ENCODE data around the gene BUB1B.

The BUB1B gene

DNA sequence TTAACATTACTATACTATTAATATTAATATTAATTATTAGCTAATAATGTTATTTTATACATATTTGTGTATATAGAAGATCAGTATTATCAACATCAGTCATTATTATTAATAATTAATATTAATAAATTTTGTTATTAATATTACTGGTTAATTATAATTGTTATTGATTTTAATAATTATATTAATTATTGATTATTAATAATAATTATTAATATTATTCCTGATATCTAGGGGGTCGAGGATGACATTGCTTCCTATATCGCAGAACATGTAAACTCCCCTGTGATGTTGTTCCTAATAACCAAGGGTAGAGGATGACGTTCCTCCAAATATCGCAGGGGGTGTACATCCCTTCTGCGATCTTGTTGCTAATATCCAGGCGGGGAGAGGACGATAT is 34.9 kb upstream of the BUB1B start:
- H3K27ac ChIP-seq (ENCODE audit: low read depth, low read length): no peak overlapping the region
- H3K4me2 ChIP-seq (ENCODE audit: low read length): no peak overlapping the region
- no peaks in the 10 kb centered on the region for H3K9me3 ChIP-seq (ENCODE audit: control insufficient read depth, insufficient read depth, low read length)
- no peaks in the 10 kb centered on the region for H3K79me2 ChIP-seq (ENCODE audit: control insufficient read depth, low read length)
- no peak overlapping the region for H3K4me3 ChIP-seq (ENCODE audit: low read length)
- no peak for TF ChIP-seq EZH2phosphoT487 (IDR thresholded peaks at IDR 0.05; ENCODE audit: borderline replicate concordance, low read length)
- TF ChIP-seq, protein P1, sequence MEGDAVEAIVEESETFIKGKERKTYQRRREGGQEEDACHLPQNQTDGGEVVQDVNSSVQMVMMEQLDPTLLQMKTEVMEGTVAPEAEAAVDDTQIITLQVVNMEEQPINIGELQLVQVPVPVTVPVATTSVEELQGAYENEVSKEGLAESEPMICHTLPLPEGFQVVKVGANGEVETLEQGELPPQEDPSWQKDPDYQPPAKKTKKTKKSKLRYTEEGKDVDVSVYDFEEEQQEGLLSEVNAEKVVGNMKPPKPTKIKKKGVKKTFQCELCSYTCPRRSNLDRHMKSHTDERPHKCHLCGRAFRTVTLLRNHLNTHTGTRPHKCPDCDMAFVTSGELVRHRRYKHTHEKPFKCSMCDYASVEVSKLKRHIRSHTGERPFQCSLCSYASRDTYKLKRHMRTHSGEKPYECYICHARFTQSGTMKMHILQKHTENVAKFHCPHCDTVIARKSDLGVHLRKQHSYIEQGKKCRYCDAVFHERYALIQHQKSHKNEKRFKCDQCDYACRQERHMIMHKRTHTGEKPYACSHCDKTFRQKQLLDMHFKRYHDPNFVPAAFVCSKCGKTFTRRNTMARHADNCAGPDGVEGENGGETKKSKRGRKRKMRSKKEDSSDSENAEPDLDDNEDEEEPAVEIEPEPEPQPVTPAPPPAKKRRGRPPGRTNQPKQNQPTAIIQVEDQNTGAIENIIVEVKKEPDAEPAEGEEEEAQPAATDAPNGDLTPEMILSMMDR (IDR thresholded peaks at IDR 0.05; ENCODE audit: low read depth, low read length, poor library complexity, severe bottlenecking): no peak
- H3K4me1 ChIP-seq (ENCODE audit: control insufficient read depth, low read length): peaks cover 14% of the 10 kb centered on the region
- H3K36me3 ChIP-seq (ENCODE audit: control insufficient read depth, low read length): no peaks in the 10 kb centered on the region
- no peaks in the 10 kb centered on the region for H3K9me2 ChIP-seq (replicated peaks; ENCODE audit: control insufficient read depth, low read length)
- no peaks in the 10 kb centered on the region for H3F3A ChIP-seq (ENCODE audit: control insufficient read depth, insufficient read depth)
- no peaks in the 10 kb centered on the region for H4K20me1 ChIP-seq (ENCODE audit: control insufficient read depth, insufficient read depth, low read depth, low read length)
- no peaks in the 10 kb centered on the region for H3K27me3 ChIP-seq (ENCODE audit: control insufficient read depth, low read length)

DNA sequence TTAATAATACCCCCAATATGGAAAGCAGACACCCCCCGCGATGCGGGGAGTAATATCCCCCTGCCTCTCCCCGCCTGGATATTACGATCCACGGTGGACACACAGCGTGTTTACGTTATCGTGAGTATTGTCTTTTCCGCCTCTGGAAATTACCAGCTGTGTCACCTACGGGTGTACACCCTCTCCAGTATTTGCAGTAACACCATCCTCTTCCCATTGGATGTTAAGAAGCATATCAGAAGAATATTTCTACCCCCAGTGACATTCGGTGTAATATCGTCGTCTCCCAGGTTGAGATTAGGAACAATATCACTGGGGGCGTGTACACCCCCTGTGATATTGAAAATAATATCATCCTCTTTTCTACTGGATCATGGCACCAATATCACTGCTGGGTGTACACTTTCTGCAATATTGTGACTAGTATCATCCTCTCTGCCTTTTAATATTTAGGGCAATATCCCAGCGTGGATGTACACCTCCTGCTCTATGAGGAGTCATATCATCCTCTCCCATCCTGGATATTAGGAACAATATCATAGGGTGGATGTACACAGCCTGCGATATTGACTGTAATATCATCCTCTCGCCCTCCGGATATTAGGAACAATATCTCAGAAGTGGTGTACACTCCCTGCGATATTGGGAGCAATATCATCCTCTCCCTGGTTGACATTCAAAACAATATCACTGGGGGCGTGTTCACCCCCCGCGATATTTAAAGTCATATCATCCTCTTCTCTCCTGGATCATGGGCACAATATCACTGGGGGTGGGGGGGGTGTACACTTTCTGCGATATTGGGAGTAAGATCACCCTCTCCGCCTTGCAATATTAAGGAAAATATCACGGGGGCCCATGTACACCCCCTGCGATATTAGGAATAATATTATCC is 31.9 kb upstream of the BUB1B start:
- H3K9me3 ChIP-seq (ENCODE audit: control insufficient read depth, insufficient read depth, low read length): no peaks in the 10 kb centered on the region
- no peak overlapping the region for H3K4me2 ChIP-seq (ENCODE audit: low read length)
- no peaks in the 10 kb centered on the region for H3K36me3 ChIP-seq (ENCODE audit: control insufficient read depth, low read length)
- no peaks in the 10 kb centered on the region for H3K27me3 ChIP-seq (ENCODE audit: control insufficient read depth, low read length)
- no peak for TF ChIP-seq EZH2phosphoT487 (IDR thresholded peaks at IDR 0.05; ENCODE audit: borderline replicate concordance, low read length)
- TF ChIP-seq, protein P1 (IDR thresholded peaks at IDR 0.05; ENCODE audit: low read depth, low read length, poor library complexity, severe bottlenecking): no peak
- H3K4me3 ChIP-seq (ENCODE audit: low read length): no peak overlapping the region
- no peak overlapping the region for H3K27ac ChIP-seq (ENCODE audit: low read depth, low read length)
- H3K9me2 ChIP-seq (replicated peaks; ENCODE audit: control insufficient read depth, low read length): no peaks in the 10 kb centered on the region
- no peaks in the 10 kb centered on the region for H3F3A ChIP-seq (ENCODE audit: control insufficient read depth, insufficient read depth)
- H3K79me2 ChIP-seq (ENCODE audit: control insufficient read depth, low read length): no peaks in the 10 kb centered on the region
- no peaks in the 10 kb centered on the region for H3K4me1 ChIP-seq (ENCODE audit: control insufficient read depth, low read length)
- no peaks in the 10 kb centered on the region for H4K20me1 ChIP-seq (ENCODE audit: control insufficient read depth, insufficient read depth, low read depth, low read length)

DNA sequence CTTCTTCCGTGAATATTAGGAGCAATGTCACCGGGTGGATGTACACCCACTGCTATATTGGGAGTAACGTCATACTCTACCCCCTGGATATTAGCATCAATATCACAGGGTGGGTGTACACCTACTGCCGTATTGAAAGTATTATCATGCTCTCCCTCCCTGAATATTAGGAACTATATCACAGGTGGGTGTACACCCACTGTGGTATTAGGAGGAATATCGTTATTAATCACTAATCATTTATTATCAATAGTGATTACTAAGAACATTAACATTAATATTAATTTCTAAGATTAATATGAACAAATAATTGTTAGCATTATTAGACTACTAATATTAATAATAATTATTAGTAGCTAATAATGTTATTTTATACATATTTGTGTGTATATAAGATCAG is 30.8 kb upstream of the BUB1B start:
- Histone ChIP-seq H3K9me3 (ENCODE audit: control insufficient read depth, insufficient read depth, low read length) (no peaks in the 10 kb centered on the region), H3K36me3 (ENCODE audit: control insufficient read depth, low read length) (no peaks in the 10 kb centered on the region), H3K4me1 (ENCODE audit: control insufficient read depth, low read length) (no peaks in the 10 kb centered on the region), H3F3A (ENCODE audit: control insufficient read depth, insufficient read depth) (no peaks in the 10 kb centered on the region), H3K9me2 (replicated peaks; ENCODE audit: control insufficient read depth, low read length) (no peaks in the 10 kb centered on the region), H3K4me2 (ENCODE audit: low read length) (no peak overlapping the region), H4K20me1 (ENCODE audit: control insufficient read depth, insufficient read depth, low read depth, low read length) (no peaks in the 10 kb centered on the region), H3K27me3 (ENCODE audit: control insufficient read depth, low read length) (no peaks in the 10 kb centered on the region), H3K27ac (ENCODE audit: low read depth, low read length) (no peak overlapping the region), H3K79me2 (ENCODE audit: control insufficient read depth, low read length) (no peaks in the 10 kb centered on the region), H3K4me3 (ENCODE audit: low read length) (no peak overlapping the region)
- TF ChIP-seq EZH2phosphoT487 (IDR thresholded peaks at IDR 0.05; ENCODE audit: borderline replicate concordance, low read length): no peak
- TF ChIP-seq, protein P1 (IDR thresholded peaks at IDR 0.05; ENCODE audit: low read depth, low read length, poor library complexity, severe bottlenecking): no peak

All from DOHH2 (cell line).